Suppressor macrophage (primary cell): Measurements from ENCODE around the gene NRP1.

ENCODE experiments used
- DNase-seq, 4 experiments: peaks; one replicate each; pipeline ENCODE4 v3.0.0-alpha.2; 2020 to 2022

The NRP1 gene

GRCh38 chr10:33183655-33184054 lies 150.8 kb downstream of the NRP1 start:
- no peak for DNase-seq

- DNase-seq = no peak
Observed at GRCh38 chr10:33180921-33181320, 153.5 kb downstream of the NRP1 start.

DNA sequence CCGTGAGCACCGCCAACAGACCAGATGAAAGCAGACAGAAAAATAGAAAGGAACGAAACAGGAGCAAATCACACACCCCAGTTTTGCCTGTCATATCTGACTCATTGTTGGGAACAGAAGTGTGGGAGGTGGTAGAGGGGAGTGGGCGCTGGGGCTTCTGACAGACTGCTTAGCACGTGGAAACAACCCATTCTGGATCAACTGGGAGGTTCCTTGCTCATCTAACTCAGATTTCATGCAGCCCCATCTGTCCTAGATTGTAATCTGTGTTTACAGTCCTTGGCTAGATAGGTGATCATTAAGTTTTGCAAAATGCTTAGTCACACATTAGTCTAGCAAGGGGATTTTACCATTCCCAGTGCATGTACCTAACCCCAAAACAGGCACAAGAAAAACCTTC lies 154.1 kb downstream of the NRP1 start:
- DNase-seq = peak; percentile 13 to 37 (median 24)

GRCh38 chr10:33179067-33179466 lies 155.4 kb downstream of the NRP1 start:
- DNase-seq = no peak

DNA sequence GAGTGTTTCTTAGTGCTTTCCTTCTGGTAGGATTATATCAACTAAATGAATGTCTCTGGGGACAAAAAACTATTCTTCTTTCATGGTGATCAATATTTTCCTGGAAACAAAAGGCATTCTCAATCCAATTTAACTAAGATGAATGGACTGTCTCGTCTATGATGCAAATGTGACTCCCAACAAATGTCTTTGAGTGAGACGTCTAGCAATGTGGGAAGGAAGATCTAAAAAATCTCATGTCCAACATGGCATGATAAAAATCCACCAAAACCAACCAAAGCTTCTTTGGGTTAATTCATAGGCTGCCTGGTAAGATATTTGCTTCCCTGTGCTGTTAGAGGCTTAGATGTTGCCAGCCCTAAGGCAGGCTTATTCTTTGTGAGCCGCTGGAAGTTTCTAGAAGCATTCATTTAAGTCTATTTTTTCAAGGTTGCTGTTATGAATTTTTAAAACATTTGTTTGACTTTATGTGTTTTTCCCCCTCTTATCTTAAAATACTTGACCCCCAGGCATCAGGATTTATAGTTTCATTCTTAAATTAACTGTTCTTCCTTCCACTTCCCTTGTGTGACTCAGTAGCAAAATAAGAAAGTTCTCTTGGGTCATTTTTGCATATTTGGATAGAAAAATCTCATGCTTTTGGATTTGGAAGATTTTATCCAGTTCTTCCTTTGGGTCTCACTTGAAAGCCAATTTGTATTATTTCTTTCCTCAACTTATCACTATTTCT lies 156.3 kb downstream of the NRP1 start:
- no peak for DNase-seq

DNA sequence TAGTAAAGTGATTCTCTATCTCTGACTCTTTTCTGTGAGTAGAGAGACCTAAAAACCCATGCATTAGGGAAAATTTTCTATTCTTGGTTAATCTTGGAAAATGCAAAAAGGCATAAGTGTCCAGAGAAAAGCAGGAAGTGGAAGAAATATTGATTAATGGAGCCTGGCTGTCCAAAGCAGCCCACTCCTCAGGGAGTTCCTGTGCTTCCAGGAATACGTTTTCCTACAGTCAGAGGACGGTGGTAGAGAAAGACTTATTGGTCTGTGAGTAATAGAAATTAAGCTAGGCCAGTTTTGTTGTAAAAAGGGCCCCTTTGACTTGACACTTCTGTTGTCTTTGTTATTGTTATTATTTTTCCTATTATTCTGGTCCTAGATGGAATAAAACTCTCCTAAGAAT lies 157.8 kb downstream of the NRP1 start:
- DNase-seq = no peak

- DNase-seq = peak in 2 of 4 experiments; percentile 29 to 37
Observed at GRCh38 chr10:33174674-33175434, 159.6 kb downstream of the NRP1 start.

GRCh38 chr10:33165911-33166310 lies 168.6 kb downstream of the NRP1 start:
- DNase-seq = no peak

- no peak for DNase-seq
Observed at GRCh38 chr10:33164060-33164709, 170.3 kb downstream of the NRP1 start.

- no peak for DNase-seq
Observed at GRCh38 chr10:33162248-33162575, 172.3 kb downstream of the NRP1 start.

- DNase-seq = no peak
Observed at GRCh38 chr10:33161550-33162247, 172.8 kb downstream of the NRP1 start.

DNA sequence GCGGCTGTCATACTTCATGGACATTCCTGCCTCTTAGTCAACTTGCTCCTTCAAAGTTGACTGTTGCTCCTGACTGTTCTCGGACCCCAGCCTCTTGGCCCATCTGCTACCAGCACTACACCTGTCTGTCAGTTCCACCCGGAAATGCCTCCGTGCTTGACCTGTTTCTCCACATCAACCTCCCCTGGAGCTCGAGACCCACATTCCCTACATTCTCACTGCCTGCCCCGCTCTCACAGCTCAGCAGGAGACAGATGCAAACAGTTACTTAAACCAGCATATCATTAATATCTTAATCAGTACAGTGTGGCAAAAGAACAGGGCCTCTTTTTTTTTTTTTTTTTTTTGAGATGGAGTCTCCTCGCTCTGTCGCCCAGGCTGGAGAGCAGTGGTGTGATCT lies 174.3 kb downstream of the NRP1 start:
- no peak for DNase-seq

- peak in 2 of 4 experiments; percentile 45 to 58 for DNase-seq
Observed at GRCh38 chr10:33157103-33157502, 177.4 kb downstream of the NRP1 start.

DNA sequence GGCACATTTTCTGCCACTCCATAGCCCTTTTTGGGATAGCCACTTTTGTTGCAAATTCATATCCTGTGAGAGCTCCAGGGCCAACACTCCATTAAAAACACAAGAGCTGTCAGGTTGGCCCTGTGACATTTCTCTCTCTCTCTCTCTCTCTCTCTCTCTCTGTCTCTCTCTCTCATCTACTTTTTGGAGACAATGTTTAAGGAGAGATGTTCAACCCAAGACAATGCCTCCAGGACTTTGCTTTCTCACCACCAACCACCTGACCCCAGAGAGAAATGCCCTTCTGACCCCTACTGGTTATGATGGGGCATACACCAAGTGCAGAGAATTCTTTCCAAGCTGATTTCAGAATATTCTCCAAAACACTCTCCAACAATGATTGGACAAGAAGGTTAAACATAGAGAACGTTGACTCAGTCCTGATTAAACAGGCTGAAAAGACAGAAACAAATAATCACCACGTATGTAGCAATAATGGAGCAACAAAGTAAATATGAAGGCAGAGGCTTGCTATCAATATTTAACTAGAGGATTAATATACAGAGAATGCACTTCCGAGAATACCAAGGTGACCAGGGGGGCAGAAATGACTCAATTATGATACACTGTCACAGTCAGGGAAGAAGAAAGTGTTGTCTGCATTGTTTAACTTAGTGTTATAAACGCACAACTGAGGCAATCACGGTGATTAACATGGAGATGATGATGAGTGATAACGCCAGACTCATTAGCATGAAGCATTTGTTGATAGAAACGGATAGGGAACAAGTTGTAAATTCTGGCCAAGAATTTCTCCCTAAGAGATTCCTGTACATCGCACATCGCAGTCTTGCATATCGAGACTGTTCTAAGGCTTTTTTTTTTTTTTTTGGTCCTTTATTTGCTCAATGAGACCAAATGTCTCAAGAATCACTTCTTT lies 178.5 kb downstream of the NRP1 start:
- peak; percentile 43 to 53 (median 48) for DNase-seq

- DNase-seq = no peak
Observed at GRCh38 chr10:33154590-33154989, 179.9 kb downstream of the NRP1 start.

GRCh38 chr10:33153968-33154327 lies 180.5 kb downstream of the NRP1 start:
- DNase-seq = no peak

- no peak for DNase-seq
Observed at GRCh38 chr10:33153251-33153967, 181.1 kb downstream of the NRP1 start.

- no peak for DNase-seq
Observed at GRCh38 chr10:33152750-33153149, 181.7 kb downstream of the NRP1 start.

DNA sequence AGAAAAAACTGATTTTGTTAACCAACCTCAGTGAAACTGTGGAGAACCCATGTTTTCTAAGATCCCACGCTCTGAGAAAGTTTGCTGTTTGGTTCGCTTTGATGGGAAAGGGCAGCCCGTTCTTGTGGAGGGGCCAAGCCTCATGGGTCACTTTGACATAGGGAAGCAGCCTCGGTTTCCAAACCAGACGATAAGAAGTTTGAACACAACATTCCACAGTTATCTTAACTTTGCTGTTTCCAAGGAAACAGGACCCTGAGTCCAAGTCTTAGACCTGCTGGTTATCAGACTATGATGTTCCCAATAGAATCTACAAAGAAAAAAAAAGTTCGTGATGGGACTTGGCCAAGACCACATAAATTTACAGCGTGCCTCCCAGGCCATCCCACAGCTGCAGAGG lies 182.3 kb downstream of the NRP1 start:
- DNase-seq = no peak

DNA sequence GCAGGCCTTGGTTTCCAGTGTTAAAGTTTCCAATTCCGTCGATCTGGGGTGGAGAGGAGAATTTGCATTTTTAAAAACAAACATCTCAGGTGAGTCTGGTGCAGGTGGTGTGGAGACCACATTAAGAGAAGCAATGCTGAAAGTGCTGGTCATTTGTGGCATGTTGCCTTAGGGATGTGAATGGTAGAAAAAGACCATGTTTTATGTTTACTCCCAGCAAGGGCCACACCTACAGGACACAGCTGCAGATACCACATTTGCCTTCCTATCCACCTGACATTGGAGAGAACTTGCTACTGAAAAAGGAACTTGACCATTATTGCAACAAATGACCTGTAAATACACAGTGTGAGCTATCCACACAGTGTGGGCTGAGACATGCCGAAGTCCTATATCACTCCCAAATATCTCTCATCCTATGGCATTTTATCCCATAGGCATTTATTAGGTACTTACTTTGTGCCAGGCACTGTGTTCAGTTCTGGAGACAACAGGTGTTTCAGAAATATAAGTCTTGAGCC lies 183.1 kb downstream of the NRP1 start:
- DNase-seq = no peak

DNA sequence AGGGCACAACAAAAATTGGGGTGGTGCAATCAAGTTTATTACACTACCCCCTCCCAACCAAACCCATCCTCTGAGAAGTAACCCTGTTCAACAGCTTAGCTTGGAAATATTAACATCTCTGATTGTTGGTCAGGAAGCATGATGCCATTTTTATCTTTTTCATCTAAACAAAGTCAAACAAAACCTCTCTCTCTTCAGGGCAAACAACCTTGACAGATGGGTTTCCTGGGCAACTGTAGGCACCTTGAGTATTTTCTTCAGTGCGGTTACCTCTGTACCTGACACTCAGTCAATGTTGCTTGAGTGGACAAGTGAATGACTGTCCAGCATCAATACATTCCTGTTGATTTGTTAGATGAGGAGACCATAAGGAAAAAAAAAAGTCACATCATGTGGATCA lies 183.6 kb downstream of the NRP1 start:
- no peak for DNase-seq
